ENCODE measurements around the gene SNX30. TPM values are rescaled to one million over a fixed set of nuclear protein-coding genes. Genes with fewer than 3 reads are reported as not detected.

Gene SNX30
- total RNA-seq, 1 donor from 2014 or later = 7.9 TPM

GRCh38 chr9:112777914-112778313, 27.4 kb downstream of the SNX30 start:
- Histone ChIP-seq H3K36me3 (no peaks in the 10 kb centered on the region), H3K4me1 (peaks cover 8% of the 10 kb centered on the region), H3K4me3 (no peak overlapping the region), H3K27ac (no peak overlapping the region), H3K9me3 (no peaks in the 10 kb centered on the region), H3K27me3 (no peaks in the 10 kb centered on the region)
- intact Hi-C loops (cut with DNase I) = no loop called here
- peak in 1 of 2 donors; percentile 49 for DNase-seq (ENCODE audit: extremely low spot score in 2 of 2)
- no peak for TF ChIP-seq CTCF (IDR thresholded peaks at IDR 0.05)
- no peak for TF ChIP-seq POLR2A (IDR thresholded peaks at IDR 0.05)
- no peak for TF ChIP-seq POLR2AphosphoS5 (IDR thresholded peaks at IDR 0.05; ENCODE audit: insufficient read depth in 1 of 2, low read depth in 1 of 2)

GRCh38 chr9:112780450-112781036, 30.0 kb downstream of the SNX30 start:
- Histone ChIP-seq H3K9me3 (no peaks in the 10 kb centered on the region), H3K36me3 (no peaks in the 10 kb centered on the region), H3K4me1 (peaks cover 13% of the 10 kb centered on the region), H3K27ac (no peak overlapping the region), H3K4me3 (no peak overlapping the region), H3K27me3 (no peaks in the 10 kb centered on the region)
- no peak for TF ChIP-seq POLR2AphosphoS5 (IDR thresholded peaks at IDR 0.05; ENCODE audit: insufficient read depth in 1 of 2, low read depth in 1 of 2)
- intact Hi-C loops (cut with DNase I) = no loop called here
- DNase-seq (ENCODE audit: extremely low spot score in 2 of 2) = no peak

- no peaks in the 10 kb centered on the region for H3K9me3 ChIP-seq
- no peak for TF ChIP-seq POLR2A (IDR thresholded peaks at IDR 0.05)
- TF ChIP-seq POLR2AphosphoS5 (IDR thresholded peaks at IDR 0.05; ENCODE audit: insufficient read depth in 1 of 2, low read depth in 1 of 2) = no peak
- no peak for TF ChIP-seq CTCF (IDR thresholded peaks at IDR 0.05)
- intact Hi-C loops (cut with DNase I) = no loop called here
- H3K4me3 ChIP-seq = no peak overlapping the region
- peaks cover 13% of the 10 kb centered on the region for H3K4me1 ChIP-seq
- H3K27ac ChIP-seq = no peak overlapping the region
- no peaks in the 10 kb centered on the region for H3K27me3 ChIP-seq
- no peaks in the 10 kb centered on the region for H3K36me3 ChIP-seq
- no peak for DNase-seq (ENCODE audit: extremely low spot score in 2 of 2)
Observed at GRCh38 chr9:112782218-112782617, 31.7 kb downstream of the SNX30 start.

GRCh38 chr9:112783551-112783954, 33.0 kb downstream of the SNX30 start:
- no peaks in the 10 kb centered on the region for H3K27me3 ChIP-seq
- peak in 1 of 2 donors; percentile 31 for DNase-seq (ENCODE audit: extremely low spot score in 2 of 2)
- intact Hi-C loops (cut with DNase I) = no loop called here
- TF ChIP-seq POLR2A (IDR thresholded peaks at IDR 0.05) (no peak), POLR2AphosphoS5 (IDR thresholded peaks at IDR 0.05; ENCODE audit: insufficient read depth in 1 of 2, low read depth in 1 of 2) (no peak), CTCF (IDR thresholded peaks at IDR 0.05) (no peak)
- no peaks in the 10 kb centered on the region for H3K36me3 ChIP-seq
- H3K4me3 ChIP-seq = no peak overlapping the region
- H3K27ac ChIP-seq = no peak overlapping the region
- peaks cover 15% of the 10 kb centered on the region for H3K4me1 ChIP-seq
- no peaks in the 10 kb centered on the region for H3K9me3 ChIP-seq

- intact Hi-C loops (cut with DNase I) = no loop called here
- Histone ChIP-seq H3K4me1 (peaks cover 22% of the 10 kb centered on the region), H3K36me3 (no peaks in the 10 kb centered on the region), H3K4me3 (no peak overlapping the region), H3K27me3 (no peaks in the 10 kb centered on the region), H3K9me3 (no peaks in the 10 kb centered on the region), H3K27ac (no peak overlapping the region)
- DNase-seq (ENCODE audit: extremely low spot score in 2 of 2) = peak in 1 of 2 donors; percentile 61
- TF ChIP-seq POLR2A (IDR thresholded peaks at IDR 0.05) (no peak), POLR2AphosphoS5 (IDR thresholded peaks at IDR 0.05; ENCODE audit: insufficient read depth in 1 of 2, low read depth in 1 of 2) (no peak), CTCF (IDR thresholded peaks at IDR 0.05) (no peak)
Observed at GRCh38 chr9:112784020-112784785, 33.6 kb downstream of the SNX30 start.

Measured in vagina (tissue), 2 donors.